ENCODE results near the gene SERINC2. TPM values are rescaled to one million over a fixed set of nuclear protein-coding genes. Genes with fewer than 3 reads are reported as not detected.

The SERINC2 gene
- total and polyA plus RNA-seq, 2 of the 4 experiments (the other 2 are of a cell fraction): 2.0 to 59.5 TPM

DNA sequence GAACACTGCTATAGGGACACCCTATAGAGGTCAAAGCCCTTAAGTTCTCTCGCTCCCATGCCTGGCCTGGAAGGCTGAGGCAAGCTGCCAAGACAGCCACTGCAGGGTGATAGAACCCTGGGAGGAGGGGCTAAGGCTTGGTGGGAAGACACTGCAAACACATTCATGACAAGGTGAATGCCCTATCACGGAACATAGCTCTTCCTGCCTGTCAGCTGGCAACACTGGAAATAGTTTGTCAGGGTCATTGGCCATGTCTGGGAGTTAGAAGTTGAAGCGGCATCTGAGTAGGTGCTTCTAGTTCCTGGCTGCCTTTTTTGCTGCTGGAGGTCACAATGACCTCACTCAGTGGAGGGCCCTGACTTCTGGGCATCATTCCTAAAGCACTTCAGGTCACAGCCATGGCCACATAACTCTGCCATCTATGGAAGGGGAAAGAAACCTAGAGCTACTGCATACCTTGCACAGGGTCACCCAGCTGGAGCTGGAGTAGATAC lies 44.4 kb upstream of the SERINC2 start:
- H3K9me3 ChIP-seq (ENCODE audit: control insufficient read depth, insufficient read depth, low read length): no peaks in the 10 kb centered on the region
- no peak overlapping the region for H3K9ac ChIP-seq (ENCODE audit: low read depth, low read length)
- CTCF ChIA-PET: no interaction called here
- H3K79me1 ChIP-seq (ENCODE audit: low read depth in 1 of 2, low read length in 2 of 2): no peaks in the 10 kb centered on the region
- H3K14ac ChIP-seq (replicated peaks; ENCODE audit: low read depth, low read length): no peak overlapping the region
- dilution Hi-C loops (cut with HindIII; ENCODE audit: low sequenced_read_pairs, unreplicated experiment) (no loop called here), in situ Hi-C loops (cut with MboI; ENCODE audit: low sequenced_read_pairs) (no loop called here), intact Hi-C loops (cut with micrococcal nuclease) (no loop called here)
- H3K9me1 ChIP-seq (ENCODE audit: insufficient read depth, low read length): peaks cover 4% of the 10 kb centered on the region
- no peak for DNase-seq
- no peak for ATAC-seq (ENCODE audit: low read depth)
- no peaks in the 10 kb centered on the region for H4K20me1 ChIP-seq (ENCODE audit: insufficient read depth, low read length)
- WGBS, 2 experiments (ENCODE audit: extremely low coverage in 2 of 2, insufficient read length in 1 of 2): 67% methylated on average over 1 of the region's 3 CpGs; no CpG with 5 or more reads in 1 of the 2 experiments
- H3K4me3 ChIP-seq (ENCODE audit: insufficient read depth, low read depth, low read length): no peak overlapping the region
- BruUV-seq (replicated peaks): no TSS peak
- no peak overlapping the region for H3K4me2 ChIP-seq (ENCODE audit: low read depth, low read length)
- no peak for TF ChIP-seq RCOR1 (IDR thresholded peaks at IDR 0.05; ENCODE audit: insufficient replicate concordance, low read length)
- TF ChIP-seq CEBPB (IDR thresholded peaks at IDR 0.05; ENCODE audit: low read depth, low read length): no peak
- H2AK9ac ChIP-seq (replicated peaks; ENCODE audit: low read depth, low read length, poor library complexity): no peak overlapping the region
- H2AFZ ChIP-seq (replicated peaks; ENCODE audit: low read length, poor library complexity): no peak overlapping the region
- no peak overlapping the region for H3K56ac ChIP-seq (ENCODE audit: extremely low read depth, insufficient read depth, low read length)
- peaks cover 15% of the 10 kb centered on the region; the same call in 1 of the 2 replicates for H3K36me3 ChIP-seq (ENCODE audit: control insufficient read depth, insufficient read depth, low read length)
- POLR2A ChIA-PET (ENCODE audit: unreplicated experiment): no interaction called here
- H2BK20ac ChIP-seq (ENCODE audit: low read depth, low read length): no peak overlapping the region
- no peak overlapping the region for H2BK120ac ChIP-seq (ENCODE audit: low read depth, low read length)
- no peak overlapping the region for H3K27ac ChIP-seq (ENCODE audit: insufficient read depth, low read length)
- H2AK5ac ChIP-seq (ENCODE audit: low read depth, low read length): no peak overlapping the region
- H2BK5ac ChIP-seq (ENCODE audit: low read depth, low read length, poor library complexity, severe bottlenecking): no peak overlapping the region
- peaks cover 5% of the 10 kb centered on the region; the same call in 1 of the 2 replicates for H3K4me1 ChIP-seq (ENCODE audit: control insufficient read depth, insufficient read depth, low read length)
- H4K5ac ChIP-seq (ENCODE audit: low read depth, low read length): no peak overlapping the region
- no peaks in the 10 kb centered on the region for H3K27me3 ChIP-seq (ENCODE audit: control insufficient read depth, insufficient read depth, low read length)
- H4K8ac ChIP-seq (ENCODE audit: low read depth in 2 of 2, low read length in 2 of 2): no peak overlapping the region
- H3K23ac ChIP-seq (ENCODE audit: low read depth, low read length): no peak overlapping the region
- no peak overlapping the region for H2BK15ac ChIP-seq (ENCODE audit: low read depth, low read length)
- no peak overlapping the region for H4K91ac ChIP-seq (ENCODE audit: insufficient read depth, low read depth, low read length)
- H3K18ac ChIP-seq (ENCODE audit: low read depth, low read length): no peak overlapping the region
- H3K4ac ChIP-seq (ENCODE audit: low read depth, low read length): no peak overlapping the region

Measured in IMR-90 (cell line).